Cerebellar nuclear complex (tissue), 1 donor: ENCODE results near the gene SLC12A6.
"Not testable (repeated sequence)": the region's sequence is repeated elsewhere in the genome, so short reads cannot be mapped to it uniquely, and the experiment has no call there.

Experiments
- DNase-seq, 2 experiments: peaks; one replicate each; lab custom pipeline; 2025; lab: John Stamatoyannopoulos, UW

SLC12A6 gene

GRCh38 chr15:34193272-34193671 is 144.3 kb downstream of the SLC12A6 start:
- DNase-seq = not testable (repeated sequence)

- no peak for DNase-seq
Observed at GRCh38 chr15:34188711-34189110, 148.9 kb downstream of the SLC12A6 start.

GRCh38 chr15:34185666-34186065 is 151.9 kb downstream of the SLC12A6 start:
- DNase-seq = no peak

- no peak for DNase-seq
Observed at GRCh38 chr15:34182942-34183341, 154.6 kb downstream of the SLC12A6 start.
